Anterior cingulate cortex (tissue), 58 donors: ENCODE results near the gene PHF1.
"Not testable (repeated sequence)": the region's sequence is repeated elsewhere in the genome, so short reads cannot be mapped to it uniquely, and the experiment has no call there.

Experiments
- DNase-seq, 58 donors: peaks; one replicate each; lab custom pipeline; 2025; lab: John Stamatoyannopoulos, UW

The PHF1 gene

DNA sequence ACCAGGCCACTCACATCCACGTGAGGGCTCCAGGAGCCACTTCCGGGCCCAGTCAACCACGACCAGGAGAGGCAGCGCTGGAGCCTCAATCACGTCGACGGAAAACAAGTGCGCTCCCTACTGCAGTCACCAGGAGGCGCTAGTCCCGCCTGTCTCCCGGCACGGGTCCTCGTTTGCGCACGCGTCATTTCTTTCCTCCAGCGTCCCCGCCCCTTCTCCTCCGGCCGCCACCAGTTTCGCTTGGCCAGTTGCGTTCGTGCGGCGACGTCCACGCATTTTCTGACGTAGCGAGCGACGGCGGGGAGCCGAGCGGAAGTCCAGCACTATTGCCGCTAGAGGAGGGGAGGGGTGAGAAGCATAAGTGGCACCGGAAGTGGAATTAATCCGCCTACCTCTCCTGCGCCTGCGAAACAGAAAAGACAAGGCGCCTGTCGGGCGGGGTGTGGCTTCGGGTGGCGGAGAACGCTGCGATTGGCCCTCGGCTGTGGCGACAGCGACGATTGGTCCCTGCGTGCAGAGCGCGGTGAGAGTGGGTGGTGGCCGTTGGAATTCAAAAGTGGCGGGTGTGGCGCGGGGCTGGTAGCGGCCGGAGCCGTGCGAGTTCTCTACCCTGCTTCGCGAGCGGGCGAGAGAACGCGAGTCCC, 19.4 kb upstream of the PHF1 start, which contains the start of gene KIFC1:
Gene KIFC1 (plus strand): TSS at position 546 of the 644 bp plus-strand sequence. CDS start 163 bp downstream, outside the sequence.
- peak; percentile 91 to 100 (median 99) for DNase-seq

DNA sequence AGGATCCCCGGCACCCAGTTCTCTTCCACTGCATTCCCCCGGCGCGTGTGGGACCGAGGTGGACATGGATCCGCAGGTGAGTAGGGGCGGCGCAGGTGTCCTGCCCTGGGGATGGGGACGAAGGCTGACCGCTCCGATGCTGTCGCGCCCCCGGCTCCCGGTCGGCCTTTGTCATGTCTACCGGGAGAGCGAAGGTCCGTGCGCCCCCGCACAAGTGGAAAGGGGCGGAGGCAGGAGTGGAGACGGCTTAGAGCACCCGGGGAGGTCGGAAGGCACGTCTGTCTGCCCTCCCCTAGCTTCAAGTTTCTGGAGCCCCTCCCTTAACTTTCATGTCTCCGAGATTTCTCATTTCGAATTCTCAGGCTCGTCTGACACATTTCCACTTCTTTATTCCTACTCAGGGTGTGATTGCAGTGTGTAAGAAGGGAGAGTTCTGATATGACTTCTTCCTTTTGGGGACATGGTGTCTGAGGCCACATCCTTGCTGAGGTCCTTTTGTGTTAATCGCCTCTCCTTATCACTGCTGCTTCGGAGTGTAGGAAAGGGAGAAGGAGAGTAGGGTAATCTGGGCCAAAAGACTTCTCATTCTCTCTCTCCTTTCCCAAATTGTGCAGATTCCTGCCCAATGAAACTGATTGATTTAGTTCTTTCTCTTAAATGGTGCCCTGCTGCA, 18.8 kb upstream of the PHF1 start:
- peak in 1 of 58 donors; percentile 51 for DNase-seq

DNA sequence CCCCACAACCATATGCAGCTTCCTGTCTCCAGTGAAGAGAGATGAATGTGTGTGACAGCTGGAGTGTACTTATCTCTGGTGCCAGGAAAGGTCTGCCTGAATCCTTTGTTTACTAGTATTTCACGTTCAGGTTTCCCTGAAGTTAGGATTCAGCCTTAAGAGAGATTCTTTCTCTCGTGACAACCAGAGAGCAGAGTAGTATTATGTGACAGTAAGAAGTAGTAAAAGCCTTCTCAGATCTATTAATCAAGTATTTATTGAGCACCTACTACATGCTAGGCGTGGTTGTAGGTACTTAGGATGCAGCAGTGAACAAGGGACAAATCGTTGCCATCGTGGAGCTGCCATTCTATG, 18.2 kb upstream of the PHF1 start:
- DNase-seq = no peak

GRCh38 chr6:33392979-33393378, 17.8 kb upstream of the PHF1 start:
- DNase-seq = no peak

- DNase-seq = no peak
Measured at GRCh38 chr6:33397541-33397940, 13.3 kb upstream of the PHF1 start.

DNA sequence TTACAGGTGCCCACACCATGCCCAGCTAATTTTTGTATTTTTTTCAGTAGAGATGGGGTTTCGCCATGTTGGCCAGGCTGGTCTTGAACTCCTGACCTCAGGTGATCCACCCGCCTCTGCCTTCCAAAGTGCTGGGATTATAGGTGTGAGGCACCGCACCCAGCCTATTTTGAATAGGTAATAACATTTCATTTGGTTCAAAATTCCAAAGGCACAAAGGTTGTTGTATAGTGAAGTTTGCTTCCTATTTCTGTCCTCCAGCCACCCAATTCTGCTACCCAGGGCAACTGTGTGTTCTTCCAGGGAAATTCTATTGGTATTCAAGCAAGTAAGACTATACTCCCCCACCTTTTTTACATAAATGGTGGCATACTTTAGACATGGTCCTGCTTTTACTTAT, 12.2 kb upstream of the PHF1 start:
- not testable (repeated sequence) for DNase-seq

GRCh38 chr6:33399881-33400280, 10.9 kb upstream of the PHF1 start:
- DNase-seq = not testable (repeated sequence)

GRCh38 chr6:33404884-33405283, 5.9 kb upstream of the PHF1 start:
- DNase-seq = no peak

GRCh38 chr6:33405386-33405940, 5.4 kb upstream of the PHF1 start:
- DNase-seq = no peak

- no peak for DNase-seq
Measured at GRCh38 chr6:33406126-33406525, 4.7 kb upstream of the PHF1 start.

DNA sequence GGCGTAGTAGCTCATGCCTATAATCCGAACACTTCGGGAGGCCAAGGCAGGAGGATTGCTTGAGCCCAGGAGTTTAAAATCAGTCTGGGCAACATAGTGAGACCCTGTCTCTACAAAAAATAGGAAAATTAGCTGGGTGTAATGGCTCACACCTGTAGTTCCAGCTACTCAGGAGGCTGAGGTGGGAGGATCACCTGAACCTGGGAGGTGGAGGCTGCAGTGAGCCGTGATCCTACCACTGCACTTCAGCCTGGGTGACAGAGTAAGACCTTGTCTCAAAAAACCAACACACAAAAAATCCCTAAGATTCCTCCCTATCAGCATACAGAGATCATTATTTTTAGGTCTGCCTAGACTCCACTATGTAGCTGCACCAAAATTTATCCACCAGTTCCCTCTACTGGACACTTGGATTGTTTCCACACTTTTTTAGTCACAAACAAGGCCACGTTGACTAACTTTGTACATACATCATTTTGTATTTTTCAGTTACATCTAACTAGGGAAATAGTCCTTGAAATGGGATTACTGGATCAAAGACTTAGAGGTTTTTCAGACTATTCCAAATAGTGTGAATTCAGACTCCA, 3.6 kb upstream of the PHF1 start:
- no peak for DNase-seq

DNA sequence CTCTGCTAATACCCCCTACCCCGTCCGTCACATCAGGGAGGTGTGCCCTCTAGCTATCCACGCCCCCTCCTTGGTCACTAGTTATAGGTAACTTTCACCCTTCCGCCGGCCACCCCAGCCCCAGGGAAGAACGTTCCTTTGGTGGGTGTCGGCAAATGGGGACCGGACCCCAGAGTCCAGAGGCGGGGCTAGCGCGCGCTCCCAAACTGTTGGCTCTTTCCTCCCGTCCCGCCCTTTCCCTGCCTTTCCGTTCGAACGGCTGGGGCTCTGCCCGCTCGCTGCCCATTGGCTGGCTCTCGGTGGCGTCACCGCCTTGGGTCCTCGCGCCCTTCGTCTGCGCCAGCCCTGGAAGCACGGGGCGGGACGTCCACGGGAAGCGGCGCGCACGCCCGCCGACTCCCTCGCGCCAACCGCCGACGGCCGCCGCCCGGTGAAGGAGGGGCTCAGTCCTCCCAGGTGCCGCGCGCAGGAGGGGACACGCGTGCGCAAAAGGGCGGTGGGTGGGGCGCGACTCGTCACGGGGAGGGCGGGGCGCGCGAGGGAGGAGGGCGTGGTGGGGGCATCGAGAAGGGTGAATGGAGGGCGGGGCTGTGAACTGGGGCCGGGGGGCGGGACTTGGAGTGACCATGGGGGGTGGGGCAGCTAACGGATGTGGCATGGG, 634 bp upstream of the PHF1 start:
- peak; percentile 79 to 100 (median 97) for DNase-seq

GRCh38 chr6:33411632-33412005, 805 bp downstream of the PHF1 start:
- DNase-seq = no peak

GRCh38 chr6:33412140-33413009, 1.6 kb downstream of the PHF1 start:
- DNase-seq = no peak

GRCh38 chr6:33413241-33414120, 2.7 kb downstream of the PHF1 start:
- no peak for DNase-seq

DNA sequence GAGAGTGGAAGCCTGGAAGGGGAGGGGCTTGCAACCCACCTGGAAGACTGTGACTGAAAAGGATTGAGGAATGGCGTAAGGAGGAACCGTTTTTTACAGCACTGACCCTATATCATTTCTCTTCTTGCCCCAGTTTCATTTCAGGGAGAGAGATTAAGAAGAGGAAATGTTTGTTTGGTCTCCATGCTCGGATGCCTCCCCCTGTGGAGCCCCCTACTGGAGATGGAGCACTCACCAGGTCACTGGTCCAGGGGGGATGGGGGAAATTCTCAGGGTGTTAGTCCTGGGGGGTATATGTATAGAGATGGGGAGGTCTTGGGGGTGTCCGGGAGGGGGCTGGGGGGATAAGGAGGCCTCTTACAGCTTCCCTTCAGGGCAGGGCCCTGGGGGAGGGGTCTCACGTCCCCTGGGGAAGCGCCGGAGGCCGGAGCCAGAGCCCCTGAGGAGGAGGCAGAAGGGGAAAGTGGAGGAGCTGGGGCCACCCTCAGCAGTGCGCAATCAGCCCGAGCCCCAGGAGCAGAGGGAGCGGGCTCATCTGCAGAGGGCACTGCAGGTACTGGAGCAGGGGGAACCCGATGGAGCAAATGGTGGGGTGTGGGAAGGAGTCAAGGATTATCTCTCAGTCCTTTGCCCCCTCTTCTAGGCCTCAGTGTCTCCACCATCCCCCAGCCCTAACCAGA, 3.9 kb downstream of the PHF1 start:
- no peak for DNase-seq

DNA sequence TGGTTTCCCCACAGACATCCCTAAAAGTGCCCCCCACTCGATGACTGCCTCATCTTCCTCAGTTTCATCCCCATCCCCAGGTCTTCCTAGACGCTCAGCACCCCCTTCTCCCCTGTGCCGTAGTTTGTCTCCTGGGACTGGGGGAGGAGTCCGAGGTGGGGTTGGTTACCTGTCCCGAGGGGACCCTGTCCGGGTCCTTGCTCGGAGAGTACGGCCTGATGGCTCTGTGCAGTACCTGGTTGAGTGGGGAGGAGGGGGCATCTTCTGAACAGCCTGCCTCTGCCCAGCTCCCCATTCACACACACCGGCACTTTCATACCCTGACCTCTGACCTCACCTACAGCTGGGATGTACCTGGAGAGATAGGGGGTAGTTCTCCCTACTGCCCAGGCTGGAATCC, 5.0 kb downstream of the PHF1 start:
- no peak for DNase-seq

GRCh38 chr6:33416386-33417127, 5.7 kb downstream of the PHF1 start:
- DNase-seq = no peak
